GM18873 (cell line): Measurements from ENCODE around the gene MARCHF10.
"Not testable (repeated sequence)": the region's sequence is repeated elsewhere in the genome, so short reads cannot be mapped to it uniquely, and the experiment has no call there.

Experiments used
- ATAC-seq: cut with Tn5 transposase; IDR thresholded peaks from one replicate; pipeline ENCODE4 v1.9.1; 2021; ENCODE audit warnings: mild to moderate bottlenecking, moderate library complexity, moderate number of reproducible peaks; ENCODE audit not compliant: unreplicated experiment, low FRiP score

The MARCHF10 gene, protein sequence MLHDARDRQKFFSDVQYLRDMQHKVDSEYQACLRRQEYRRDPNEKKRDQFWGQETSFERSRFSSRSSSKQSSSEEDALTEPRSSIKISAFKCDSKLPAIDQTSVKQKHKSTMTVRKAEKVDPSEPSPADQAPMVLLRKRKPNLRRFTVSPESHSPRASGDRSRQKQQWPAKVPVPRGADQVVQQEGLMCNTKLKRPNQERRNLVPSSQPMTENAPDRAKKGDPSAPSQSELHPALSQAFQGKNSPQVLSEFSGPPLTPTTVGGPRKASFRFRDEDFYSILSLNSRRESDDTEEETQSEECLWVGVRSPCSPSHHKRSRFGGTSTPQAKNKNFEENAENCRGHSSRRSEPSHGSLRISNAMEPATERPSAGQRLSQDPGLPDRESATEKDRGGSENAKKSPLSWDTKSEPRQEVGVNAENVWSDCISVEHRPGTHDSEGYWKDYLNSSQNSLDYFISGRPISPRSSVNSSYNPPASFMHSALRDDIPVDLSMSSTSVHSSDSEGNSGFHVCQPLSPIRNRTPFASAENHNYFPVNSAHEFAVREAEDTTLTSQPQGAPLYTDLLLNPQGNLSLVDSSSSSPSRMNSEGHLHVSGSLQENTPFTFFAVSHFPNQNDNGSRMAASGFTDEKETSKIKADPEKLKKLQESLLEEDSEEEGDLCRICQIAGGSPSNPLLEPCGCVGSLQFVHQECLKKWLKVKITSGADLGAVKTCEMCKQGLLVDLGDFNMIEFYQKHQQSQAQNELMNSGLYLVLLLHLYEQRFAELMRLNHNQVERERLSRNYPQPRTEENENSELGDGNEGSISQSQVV

DNA sequence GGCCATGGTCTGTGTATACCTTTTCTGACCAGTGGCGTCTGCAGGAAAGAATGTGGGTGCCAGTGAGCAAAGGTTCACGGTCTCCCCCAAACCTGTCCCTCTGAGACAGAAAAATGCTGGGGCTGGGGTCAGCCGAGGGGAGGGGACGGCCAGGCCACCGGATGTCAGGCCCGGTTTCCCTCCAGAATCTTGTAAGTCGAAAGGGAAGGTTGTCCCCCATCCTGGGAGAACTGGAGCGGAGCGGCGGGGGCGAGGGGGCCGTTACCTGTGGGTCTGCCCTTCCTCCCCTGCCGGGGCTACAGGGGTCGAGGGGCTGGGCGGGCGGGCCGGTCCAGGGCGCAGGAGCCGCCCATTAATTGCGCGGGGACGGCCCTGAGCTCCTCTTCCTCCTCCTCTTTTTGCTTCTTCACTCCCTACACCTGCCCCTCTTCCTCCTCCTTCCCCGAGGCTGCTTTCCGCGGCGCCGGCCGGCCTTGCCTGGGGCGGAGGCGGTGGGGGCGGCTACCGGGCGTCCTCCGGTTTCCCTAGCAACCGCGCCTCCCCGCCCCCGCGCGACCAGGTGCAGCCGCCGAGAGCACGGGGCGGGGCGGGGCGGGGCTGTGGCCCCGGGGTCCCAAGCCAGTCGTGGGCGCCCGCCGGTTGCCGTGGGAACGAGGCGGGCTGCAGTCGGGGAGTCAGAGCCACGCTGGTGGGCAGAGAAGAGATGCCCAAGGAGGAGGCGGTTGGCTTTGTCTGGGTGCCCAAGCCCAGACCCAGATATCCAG, at the start of gene MARCHF10:
TSS of gene MARCHF10 (minus strand) at position 503 of the 764 bp plus-strand sequence. CDS start 6,579 bp downstream, outside the sequence.
- ATAC-seq, result no peak

DNA sequence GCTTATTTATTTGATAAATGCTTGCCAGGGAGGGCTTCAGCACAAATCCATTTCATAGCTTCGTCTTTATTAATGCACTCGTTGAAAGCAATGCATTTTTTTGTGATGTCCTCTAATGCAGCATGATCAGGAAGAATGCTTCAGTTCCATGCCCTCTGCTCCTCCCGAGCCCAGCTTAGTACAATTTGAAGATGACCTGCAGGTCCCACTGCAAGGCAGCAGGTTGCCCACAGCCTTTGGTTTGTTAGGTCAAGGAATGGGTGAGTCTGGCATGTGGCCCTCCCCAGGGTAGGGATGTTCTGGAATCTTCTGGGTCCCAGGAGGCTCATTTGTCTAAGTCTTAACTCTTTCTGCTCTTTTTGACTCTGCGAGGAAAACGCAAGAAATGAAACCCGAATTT, 49.4 kb upstream of the MARCHF10 start:
- no peak for ATAC-seq

DNA sequence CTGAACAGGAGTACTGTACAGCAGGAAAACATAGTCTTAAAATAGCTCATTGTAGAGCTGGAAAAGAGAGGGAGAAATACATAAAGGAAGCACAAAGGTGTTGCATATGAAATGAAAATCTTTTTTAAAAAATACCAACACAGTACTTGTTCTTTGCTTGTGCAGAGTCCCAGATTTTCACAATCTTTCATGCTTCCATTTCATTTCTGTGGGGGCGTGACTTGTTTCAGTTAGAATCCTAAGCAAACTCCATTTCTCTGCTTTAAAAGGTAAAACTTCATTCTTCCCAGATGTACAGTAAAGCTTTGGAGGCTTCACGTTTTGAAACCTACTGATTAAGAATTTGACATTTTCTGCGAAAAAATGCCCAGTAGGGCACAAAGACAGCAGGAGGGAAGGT, 48.5 kb upstream of the MARCHF10 start:
- no peak for ATAC-seq

DNA sequence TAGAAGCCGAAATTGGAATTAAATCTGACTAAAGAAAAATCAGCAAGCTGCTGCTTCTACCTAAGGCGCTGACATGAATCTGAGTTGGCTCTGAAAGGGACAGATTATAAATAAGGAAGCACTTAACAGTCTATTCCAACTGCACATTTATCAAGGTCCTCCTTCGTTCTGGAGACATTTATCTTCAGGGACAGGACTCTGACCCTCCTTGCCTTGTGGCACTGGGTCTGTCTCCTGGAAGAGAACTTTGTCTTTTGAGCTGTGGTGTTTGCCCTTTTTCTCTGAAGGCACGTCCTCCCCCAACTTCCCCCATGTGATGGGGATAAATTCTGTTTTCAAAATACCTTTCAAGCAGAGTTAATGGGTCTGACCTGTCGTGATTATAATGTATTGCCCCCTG, 47.0 kb upstream of the MARCHF10 start:
- no peak for ATAC-seq

DNA sequence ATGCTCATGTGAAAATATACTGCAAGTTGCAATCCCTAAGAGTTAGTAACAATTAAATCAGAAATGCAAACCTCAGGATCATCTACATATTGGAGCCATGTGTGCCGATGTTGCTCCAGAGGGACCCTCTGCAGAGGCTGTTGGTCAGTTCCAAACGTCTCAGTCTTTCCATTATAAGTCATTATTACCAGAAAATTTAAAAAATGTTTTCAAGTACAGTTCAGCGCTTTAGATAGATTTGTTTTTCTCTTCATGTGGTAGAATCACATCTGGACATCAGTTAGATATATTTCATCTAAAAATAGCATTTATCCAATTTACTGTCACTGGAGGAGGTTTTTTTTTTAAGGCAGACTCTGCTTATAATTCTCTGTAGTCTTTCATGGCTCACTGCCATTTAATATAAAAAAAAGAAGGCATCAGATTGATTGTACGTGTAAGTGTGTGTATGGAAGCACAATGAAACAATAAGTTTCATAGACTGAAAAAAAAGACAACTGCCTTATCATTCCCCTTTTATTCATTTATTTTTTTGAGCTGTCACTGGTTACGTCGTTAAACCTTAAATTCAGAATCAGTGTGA, 46.1 kb upstream of the MARCHF10 start:
- ATAC-seq, result no peak

DNA sequence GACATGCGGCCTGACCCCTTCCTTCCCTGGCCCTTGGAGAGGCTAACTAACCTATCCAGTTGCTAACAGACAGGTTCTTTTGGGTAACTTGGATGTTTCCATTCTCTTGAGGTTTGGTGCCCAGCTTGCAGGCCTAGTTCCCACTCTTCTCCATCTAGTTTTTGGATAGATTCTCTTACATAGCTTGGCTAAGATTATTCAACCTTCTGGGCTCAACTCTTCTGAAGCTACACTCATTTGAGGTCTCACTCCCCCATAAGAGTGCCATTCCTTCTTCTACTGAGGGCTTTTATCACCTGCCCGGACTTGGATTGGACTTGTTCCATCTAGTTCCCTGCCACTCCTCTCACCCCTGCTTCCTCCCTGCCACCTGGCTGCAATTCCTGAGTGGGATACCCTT, 44.1 kb upstream of the MARCHF10 start:
- ATAC-seq, result no peak

DNA sequence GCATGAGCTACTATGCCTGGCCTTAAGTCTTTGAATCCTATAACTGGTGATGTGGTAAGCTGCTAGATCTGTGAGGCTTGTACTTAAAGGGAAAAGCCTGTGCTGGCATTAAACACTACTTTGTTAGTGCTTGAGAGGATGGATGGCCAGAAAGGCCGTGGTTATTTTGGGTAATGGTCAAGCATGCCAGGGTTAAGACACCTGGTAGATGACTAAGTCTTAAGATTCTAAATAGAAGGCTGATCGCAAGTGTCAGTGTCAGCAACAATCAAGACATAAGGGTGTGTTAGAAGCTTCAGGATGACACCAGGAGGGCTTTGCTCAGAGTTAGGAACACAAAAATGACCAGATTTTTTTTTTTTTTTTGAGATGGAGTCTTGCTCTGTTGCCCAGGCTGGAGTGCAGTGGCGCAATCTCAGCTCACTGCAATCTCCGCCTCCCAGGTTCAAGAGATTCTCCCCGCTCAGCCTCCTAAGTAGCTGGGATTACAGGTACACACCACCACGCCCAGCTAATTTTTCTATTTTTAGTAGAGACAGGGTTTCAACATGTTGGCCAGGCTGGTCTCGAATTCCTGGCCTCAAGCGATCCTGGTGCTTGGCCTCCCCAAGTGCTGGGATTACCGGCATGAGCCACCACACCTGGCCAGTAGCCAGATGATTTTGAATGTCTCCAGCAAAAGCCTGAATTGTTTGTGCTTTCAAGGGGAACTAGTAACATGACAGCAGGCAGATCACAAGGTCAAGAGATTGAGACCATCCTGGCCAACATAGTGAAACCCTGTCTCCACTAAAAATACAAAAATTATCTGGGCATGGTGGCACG, 41.7 kb upstream of the MARCHF10 start:
- not testable (repeated sequence) for ATAC-seq

DNA sequence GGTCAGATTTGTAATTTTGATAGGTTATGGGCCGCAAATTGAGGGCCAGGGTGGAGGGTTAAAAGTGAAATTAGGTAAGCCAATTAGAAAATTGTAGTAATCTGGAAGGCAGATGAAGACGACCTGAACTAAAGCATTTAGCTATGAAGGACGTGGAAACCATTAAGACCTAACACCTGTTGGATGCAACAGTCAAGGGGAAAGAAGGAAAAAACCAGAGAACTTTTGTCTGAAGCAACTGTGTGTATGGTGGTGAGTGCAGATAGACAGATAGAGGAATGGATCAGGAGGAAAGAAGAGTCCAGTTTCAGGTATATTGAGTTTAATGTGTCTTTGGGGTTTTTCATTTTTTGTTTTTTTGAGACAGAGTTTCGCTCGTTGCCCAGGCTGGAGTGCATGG, 40.2 kb upstream of the MARCHF10 start:
- no peak for ATAC-seq

DNA sequence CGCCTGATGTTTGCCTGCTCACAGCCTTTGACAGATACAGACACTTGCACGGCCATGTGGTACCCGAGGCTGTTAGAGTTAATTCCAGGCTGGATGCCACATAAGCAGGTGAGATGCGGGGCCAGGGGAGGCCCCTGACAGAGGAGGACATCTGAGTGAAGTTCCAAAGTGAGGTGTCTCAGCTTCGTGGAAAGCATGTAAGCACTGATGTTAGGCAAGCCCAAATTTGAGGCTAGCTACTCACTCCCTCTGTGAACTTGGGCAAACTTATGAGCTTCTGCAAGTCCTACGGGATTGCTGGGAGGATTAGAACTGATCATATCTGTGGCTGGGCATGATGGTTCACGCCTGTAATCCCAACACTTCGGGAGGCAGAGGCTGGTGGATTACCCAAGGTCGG, 39.3 kb upstream of the MARCHF10 start:
- ATAC-seq, result no peak

DNA sequence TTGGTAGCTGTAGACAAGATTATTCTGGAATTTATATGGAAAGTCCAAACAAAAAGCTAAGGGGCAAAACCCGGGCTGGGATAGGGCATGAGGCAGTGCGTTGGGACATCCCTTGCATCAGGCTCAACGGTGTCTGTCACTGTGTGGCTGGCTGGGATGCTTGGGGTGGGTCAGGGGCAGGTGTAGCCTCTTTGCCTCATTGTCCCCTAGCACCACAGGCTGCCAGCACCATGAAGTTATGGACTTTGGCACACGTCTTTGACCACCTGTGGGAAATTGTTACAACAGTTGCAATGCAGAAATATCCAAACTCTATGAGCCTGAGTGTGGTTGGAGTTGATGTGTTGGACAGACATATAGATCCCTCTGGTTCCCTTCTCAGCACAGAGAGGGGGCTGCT, 32.8 kb upstream of the MARCHF10 start:
- no peak for ATAC-seq

DNA sequence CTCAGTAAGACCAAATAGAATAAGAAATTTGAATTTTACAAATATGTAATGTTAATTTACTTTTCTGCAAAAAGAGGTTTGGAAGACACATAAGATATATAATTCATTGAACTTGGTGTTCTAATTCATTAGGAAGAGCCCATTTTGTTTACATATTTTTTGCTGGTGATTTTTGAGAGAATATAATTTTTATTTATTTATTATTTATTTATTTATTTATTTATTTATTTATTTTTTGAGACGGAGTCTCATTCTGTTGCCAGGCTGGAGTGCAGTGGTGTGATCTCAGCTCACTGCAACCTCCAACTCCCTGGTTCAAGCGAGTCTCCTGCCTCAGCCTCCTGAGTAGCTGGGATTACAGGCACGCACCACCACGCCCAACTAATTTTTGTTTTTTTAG, 25.7 kb upstream of the MARCHF10 start:
- ATAC-seq, result not testable (repeated sequence)

DNA sequence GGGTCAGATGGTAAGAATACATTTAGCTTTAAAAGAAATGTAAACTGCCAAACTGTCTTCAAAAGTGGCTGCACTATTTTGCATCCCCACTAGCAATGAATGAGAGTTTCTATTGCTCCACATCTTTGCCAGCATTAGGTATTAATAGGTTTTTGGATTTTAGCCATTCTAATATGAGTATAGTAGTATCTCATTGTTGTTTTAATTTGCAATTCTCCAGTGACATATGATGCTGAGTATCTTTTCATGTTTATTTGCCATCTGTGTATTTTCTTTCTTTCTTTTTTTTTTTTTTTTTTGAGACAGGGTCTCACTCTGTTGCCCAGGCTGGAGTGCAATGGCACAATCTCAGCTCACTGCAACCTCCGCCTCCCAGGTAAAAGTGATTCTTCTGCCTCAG, 24.3 kb upstream of the MARCHF10 start:
- no peak for ATAC-seq

DNA sequence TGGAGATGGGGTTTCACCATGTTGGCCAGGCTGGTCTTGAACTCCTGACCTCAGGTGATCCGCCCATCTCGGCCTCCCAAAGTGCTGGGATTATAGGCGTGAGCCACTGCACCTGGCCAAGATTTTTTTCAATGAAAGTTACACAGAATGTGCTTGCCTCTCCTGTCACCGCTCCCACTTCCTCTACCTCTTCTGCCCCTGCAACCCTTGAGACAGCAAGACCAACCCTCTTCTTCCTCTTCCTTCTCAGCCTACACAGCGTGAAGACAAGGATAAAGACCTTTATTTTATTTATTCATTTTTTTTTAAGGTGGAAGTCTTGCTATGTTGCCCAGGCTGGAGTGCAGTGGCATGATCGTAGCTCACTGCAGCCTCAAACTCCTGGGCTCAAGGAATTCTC, 23.0 kb upstream of the MARCHF10 start:
- ATAC-seq, result not testable (repeated sequence)

DNA sequence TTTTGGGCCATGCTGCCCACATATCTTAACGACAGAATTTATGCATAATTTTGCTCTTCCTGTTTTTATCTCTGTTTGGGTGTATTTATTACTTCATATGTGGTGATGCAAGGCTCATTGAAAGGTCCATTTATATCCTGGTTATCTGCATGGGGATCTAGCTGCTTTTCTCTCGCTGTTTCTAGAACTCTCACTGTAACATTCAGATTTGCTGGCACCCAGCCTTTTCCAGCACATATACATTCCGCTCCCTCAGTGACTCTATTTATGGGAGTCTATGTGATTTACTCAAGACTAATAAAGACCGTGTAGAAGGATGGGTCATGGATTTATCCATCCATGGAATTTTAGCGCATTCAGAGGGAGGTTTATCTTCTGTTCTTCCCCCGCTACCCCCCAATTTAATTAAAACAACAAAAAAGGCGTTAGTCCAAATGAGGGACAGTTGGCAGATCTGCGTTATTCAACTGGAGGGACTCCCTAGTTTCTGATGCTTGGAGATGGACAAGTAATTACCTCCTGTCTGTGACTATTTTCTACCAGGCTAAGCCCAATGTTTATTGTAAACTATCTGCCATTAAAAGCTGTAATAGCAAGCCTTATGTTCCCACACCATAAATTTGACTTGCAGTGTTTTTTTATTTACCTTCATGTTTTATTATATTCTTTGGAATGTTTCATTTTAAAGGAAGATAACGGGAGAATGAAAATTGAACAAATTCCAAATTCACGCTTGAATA, 19.8 kb upstream of the MARCHF10 start:
- no peak for ATAC-seq

DNA sequence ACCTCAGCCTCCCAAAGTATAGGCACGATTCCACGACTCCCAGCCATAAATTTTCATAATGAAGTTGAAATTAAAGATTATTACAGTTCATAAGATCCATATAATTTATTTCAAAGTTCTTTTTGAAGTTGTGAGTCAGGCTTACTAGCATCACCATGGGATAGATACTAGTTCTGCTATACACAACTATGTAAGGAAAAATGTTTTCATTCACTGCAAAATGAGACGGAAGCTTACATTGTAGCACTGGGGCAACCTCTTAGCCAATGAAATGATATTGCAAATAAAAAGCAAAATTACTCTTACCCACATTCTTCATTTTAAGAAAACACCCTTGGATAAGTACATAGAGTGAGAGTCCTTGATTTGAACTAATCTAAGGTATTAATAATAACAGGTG, 18.8 kb upstream of the MARCHF10 start:
- ATAC-seq, result no peak

DNA sequence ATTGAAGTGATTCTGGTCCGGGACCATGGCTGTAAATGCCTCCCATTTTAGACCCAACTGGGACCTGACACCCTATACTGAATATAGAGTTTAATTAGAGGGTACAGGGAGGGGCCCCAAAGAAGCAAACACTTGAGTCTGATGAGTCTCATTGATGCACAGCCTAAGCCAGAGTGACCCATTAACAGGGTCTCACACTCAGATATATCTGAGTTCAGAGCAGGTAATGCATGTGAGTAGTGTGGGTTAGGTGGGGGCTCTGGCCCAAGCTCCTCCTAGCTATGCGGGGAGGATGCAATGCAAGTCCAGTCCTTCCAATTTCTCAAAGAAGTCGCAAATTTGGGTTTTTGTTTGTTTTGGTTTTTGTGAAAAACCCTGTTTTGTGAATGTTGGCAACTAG, 17.1 kb upstream of the MARCHF10 start:
- no peak for ATAC-seq

DNA sequence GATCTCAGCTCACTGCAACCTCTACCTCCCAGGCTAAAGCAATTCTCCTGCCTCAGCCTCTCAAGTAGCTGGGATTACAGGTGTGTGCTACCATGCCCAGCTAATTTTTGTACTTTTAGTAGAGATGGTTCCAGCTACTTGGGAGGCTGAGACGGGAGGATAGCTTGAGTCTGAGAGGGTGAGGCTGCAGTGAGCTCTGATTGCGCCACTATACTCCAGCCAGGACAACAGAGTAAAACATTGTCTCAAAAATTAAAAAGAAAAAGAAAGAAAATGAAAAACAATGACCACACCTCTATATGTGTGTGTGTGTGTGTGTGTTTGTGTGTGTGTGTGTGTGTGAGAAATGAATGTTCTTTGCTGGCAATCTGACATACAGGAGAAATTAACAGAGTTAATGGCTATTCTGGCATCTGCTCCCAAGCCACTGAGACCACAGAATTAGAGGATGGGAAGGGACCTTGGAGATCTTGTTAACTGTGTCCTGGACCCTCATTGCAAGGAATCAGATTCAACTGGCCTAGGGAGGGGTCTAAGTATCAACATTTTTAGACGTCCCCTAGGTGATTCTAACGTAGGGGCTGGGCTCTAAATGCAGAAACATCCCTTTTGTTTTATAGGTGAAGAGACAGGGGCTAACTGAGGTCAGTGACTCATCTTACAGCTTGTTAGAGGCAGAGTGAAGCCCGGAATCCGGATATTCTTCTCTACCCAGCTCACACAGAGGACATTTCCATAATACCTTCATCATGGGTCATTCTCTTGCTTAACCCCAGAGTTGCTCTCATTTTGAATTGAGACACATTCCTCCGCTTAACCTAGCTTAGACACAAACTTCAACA, 16.4 kb upstream of the MARCHF10 start:
- ATAC-seq, result no peak
